GM12874 (cell line): ENCODE data around the gene KRTAP6-1.

Source experiments
- TF ChIP-seq, protein P1 (sequence below): IDR thresholded peaks from 2 replicates; pipeline ENCODE4 v1.5.1; 2011; ENCODE audit warnings: low read depth, mild to moderate bottlenecking, control low read depth, low read length, moderate library complexity; ENCODE audit not compliant: insufficient read depth

Gene KRTAP6-1

DNA sequence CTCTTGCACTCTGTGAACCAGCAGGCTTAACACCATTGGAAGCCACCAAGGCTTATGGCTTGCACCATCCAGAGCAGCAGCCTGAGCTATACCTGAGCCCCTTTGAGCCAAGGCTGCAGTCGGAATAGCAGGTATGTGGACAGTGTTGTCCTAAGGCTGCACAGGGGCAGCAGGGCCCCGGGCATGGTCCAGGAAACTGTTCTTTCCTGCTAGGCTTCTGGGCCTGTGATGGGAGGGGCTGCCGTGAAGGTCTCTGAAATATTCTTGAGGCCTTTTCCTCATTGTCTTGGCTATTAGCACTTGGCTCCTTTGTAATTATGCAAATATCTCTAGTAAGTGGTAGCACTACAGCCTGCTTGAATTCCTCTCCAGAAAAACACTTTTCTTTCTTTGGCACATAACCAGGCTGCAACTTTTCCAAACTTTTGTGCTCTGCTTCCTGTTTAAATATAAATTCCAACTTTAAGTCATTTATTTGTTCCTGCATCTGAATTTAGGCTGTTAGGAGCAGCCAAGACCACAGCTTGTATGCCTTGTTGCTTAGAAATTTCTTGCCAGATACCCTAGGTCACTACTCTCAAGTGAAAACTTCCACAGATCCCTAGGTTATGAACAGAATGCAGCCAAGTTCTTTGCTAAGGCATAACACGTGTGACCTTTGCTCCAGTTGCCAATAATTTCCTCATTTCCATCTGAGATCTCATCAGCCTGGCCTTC is 11.9 kb upstream of the KRTAP6-1 start:
- TF ChIP-seq, protein P1, sequence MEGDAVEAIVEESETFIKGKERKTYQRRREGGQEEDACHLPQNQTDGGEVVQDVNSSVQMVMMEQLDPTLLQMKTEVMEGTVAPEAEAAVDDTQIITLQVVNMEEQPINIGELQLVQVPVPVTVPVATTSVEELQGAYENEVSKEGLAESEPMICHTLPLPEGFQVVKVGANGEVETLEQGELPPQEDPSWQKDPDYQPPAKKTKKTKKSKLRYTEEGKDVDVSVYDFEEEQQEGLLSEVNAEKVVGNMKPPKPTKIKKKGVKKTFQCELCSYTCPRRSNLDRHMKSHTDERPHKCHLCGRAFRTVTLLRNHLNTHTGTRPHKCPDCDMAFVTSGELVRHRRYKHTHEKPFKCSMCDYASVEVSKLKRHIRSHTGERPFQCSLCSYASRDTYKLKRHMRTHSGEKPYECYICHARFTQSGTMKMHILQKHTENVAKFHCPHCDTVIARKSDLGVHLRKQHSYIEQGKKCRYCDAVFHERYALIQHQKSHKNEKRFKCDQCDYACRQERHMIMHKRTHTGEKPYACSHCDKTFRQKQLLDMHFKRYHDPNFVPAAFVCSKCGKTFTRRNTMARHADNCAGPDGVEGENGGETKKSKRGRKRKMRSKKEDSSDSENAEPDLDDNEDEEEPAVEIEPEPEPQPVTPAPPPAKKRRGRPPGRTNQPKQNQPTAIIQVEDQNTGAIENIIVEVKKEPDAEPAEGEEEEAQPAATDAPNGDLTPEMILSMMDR = no peak

DNA sequence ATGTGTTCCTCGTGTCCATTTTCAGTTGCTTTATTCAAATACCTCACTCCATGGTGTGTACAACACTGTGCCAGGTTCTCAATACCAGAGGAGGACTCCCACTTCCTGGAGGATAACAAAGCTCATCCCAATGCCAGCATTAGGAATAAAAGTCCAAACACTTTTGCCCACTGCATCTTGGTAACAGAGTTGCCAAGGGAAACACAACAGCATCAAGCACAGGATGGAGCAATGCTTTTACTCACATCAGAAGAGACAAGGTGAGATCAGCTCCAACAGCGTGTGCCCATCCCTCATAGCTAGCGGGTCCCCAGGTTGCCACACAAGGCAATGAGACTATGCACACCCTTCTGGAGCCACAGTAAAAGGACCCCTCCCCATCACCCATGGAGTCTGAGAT is 9.6 kb upstream of the KRTAP6-1 start:
- TF ChIP-seq, protein P1 = no peak

DNA sequence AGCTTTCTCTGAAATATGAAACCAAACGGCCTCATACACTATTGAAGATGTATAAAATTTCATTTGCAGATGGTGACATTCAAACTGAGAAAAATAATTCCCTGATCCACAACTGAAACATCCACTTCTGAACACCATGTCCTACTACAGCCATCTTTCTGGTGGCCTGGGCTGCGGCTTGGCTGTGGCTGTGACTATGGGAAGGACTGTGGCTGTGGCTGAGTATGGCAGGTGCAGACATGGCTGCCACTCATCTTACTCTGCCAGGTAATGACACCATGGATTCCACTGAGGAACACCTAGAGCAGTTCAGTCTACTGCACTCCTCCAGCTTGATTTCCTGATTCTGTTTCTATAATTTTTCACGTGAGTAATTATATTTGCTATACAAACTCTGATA is 6.8 kb upstream of the KRTAP6-1 start, which contains the start of gene KRTAP20-4:
Gene KRTAP20-4, plus strand, starts transcription at position 106 of the 400 bp plus-strand sequence.
- TF ChIP-seq, protein P1 = no peak

DNA sequence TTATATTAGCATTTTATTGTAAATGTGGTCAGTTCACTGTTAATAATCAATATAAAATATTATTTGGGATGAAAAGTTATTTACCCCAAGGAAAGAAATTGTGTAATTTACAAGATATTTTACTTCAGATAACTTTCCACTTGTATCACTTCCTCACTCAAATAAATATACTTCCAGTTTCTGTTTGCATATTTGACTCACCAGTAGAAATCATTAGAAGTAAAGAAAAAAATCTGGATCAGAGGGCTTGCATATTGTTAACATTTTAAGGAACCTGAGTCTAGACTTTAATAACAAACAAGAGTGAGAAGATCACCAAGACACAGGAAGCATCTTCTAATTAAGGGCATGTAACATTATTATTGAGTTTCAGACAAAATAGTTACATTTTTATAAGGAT is 6.3 kb upstream of the KRTAP6-1 start:
- TF ChIP-seq, protein P1 = no peak

DNA sequence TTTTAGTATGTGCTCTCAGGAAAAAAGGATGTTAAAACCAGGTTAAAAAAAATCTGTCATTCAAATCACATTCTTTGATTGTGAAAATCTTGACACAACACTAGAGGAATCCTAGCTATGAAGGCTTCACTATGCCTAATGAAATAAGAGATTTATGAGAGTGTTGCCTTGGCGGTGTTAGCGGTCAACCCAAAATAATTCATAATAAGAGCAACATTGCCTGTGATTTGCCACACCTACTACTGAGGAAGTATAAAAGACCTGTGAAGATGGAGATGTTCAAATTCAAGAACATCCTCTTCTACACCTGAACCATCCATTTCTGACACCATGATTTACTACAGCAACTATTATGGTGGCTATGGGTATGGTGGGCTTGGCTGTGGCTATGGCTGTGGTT is 2.4 kb upstream of the KRTAP6-1 start, which contains the start of gene KRTAP20-1:
Gene KRTAP20-1, plus strand, starts transcription at position 301 of the 400 bp plus-strand sequence. Its CDS starts 30 bp downstream, at position 331.
- TF ChIP-seq, protein P1 = no peak

DNA sequence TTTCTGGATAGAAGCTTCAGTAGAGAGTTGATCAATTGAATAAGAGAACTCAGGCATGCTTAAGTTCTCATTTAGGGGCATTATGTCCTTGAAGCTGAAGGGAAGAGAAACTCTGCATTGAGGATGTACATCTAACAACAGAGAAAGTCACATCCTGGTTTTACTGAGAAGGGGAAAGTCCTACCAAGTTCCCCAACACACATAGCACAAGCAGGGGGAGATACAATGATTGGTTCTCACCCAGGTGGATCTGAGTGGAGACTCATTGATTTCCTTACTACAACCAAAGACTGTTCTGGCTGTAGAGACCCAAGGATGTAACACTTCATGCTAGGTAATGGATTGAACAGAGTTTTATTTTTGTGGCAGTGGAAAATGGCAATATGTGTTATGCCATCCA is 1.5 kb upstream of the KRTAP6-1 start:
- TF ChIP-seq, protein P1 = no peak

DNA sequence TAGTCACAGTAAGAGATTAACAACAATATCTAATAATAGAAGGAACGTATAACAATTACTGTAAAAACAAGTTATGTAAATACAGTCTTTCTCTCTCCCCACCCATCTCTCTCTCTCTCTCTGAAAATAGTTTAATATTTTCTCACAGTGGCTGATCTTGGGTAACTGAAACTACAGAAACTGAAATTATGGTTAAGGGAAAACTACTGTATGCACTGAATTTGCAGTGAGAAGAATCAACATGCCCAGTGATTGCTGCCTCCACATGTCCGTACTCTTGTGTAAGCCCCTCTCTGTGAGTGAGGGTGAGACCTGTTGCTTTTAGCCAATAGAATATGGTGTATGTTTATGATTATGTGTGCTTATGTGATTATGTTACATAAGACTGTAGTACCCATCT is 1.6 kb downstream of the KRTAP6-1 start:
- TF ChIP-seq, protein P1 = no peak
